HepG2 (cell line): ENCODE results near the gene RILPL1. TPM values are rescaled to one million over a fixed set of nuclear protein-coding genes. Genes with fewer than 3 reads are reported as not detected.

Experiments used
- ARID3A ChIP-seq: IDR thresholded peaks from 2 replicates; pipeline ENCODE4 v1.6.1; 2012; ENCODE audit warnings: low read depth, low read length, improper control_type of control experiment
- FOSL2 ChIP-seq: sonication (generic); formaldehyde crosslinking; IDR thresholded peaks from 2 replicates; pipeline ENCODE4 v1.4.0; 2020; ENCODE audit warnings: missing genetic modification reagents
- GLI4 ChIP-seq: sonication (generic); formaldehyde crosslinking; IDR thresholded peaks from 2 replicates; pipeline ENCODE4 v1.5.1; 2020; ENCODE audit warnings: missing genetic modification reagents, mild to moderate bottlenecking, moderate library complexity, borderline replicate concordance
- IKZF5 ChIP-seq: IDR thresholded peaks from 2 replicates; pipeline ENCODE4 v1.6.1; 2018; ENCODE audit warnings: missing genetic modification reagents, mild to moderate bottlenecking, missing compliant biosample characterization
- KLF16 ChIP-seq, 2 experiments: sonication (generic) in 1 of 2; formaldehyde crosslinking in 1 of 2; IDR thresholded peaks; 2 replicates each; pipeline versions ENCODE4 v1.6.1 to v1.8.0; 2016 to 2023; ENCODE audit warnings: missing genetic modification reagents in 2 of 2, missing compliant biosample characterization in 1 of 2
- MXD4 ChIP-seq: IDR thresholded peaks from 2 replicates; pipeline ENCODE4 v1.6.1; 2016; ENCODE audit warnings: mild to moderate bottlenecking, missing biosample characterization, missing genetic modification reagents
- MZF1 ChIP-seq: sonication (generic); formaldehyde crosslinking; IDR thresholded peaks from 2 replicates; pipeline ENCODE4 v1.8.1; 2023; ENCODE audit warnings: mild to moderate bottlenecking, missing genetic modification reagents, borderline replicate concordance
- NFKB2 ChIP-seq: sonication (generic); formaldehyde crosslinking; IDR thresholded peaks from 2 replicates; pipeline ENCODE4 v1.4.0; 2020; ENCODE audit warnings: missing genetic modification reagents, borderline replicate concordance
- NR0B2 ChIP-seq: sonication (generic); formaldehyde crosslinking; IDR thresholded peaks from 2 replicates; pipeline ENCODE4 v1.4.0; 2020; ENCODE audit warnings: mild to moderate bottlenecking, missing genetic modification reagents
- PRMT3 ChIP-seq: sonication (generic); formaldehyde crosslinking; IDR thresholded peaks from 2 replicates; pipeline ENCODE4 v1.8.1; 2022; ENCODE audit warnings: low read depth, mild to moderate bottlenecking, moderate library complexity, missing genetic modification reagents, borderline replicate concordance
- RARA ChIP-seq: IDR thresholded peaks from 2 replicates; pipeline ENCODE4 v1.6.1; 2016; ENCODE audit warnings: missing genetic modification reagents, missing compliant biosample characterization
- RBAK ChIP-seq: sonication (generic); formaldehyde crosslinking; IDR thresholded peaks from 2 replicates; pipeline ENCODE4 v1.5.1; 2020; ENCODE audit warnings: mild to moderate bottlenecking, missing genetic modification reagents
- RFXAP ChIP-seq: sonication (generic); formaldehyde crosslinking; IDR thresholded peaks from 2 replicates; pipeline ENCODE4 v1.4.0; 2020; ENCODE audit warnings: missing genetic modification reagents, borderline replicate concordance
- STAG1 ChIP-seq: sonication (generic); formaldehyde crosslinking; IDR thresholded peaks from 2 replicates; pipeline ENCODE4 v1.4.0; 2020; ENCODE audit warnings: missing genetic modification reagents
- THRA ChIP-seq: sonication (generic); formaldehyde crosslinking; IDR thresholded peaks from 2 replicates; pipeline ENCODE4 v1.4.0; 2020; ENCODE audit warnings: missing genetic modification reagents, borderline replicate concordance
- ZFP91 ChIP-seq: sonication (generic); formaldehyde crosslinking; IDR thresholded peaks from 2 replicates; pipeline ENCODE4 v1.9.0; 2022; ENCODE audit warnings: missing genetic modification reagents, mild to moderate bottlenecking, borderline replicate concordance
- ZGPAT ChIP-seq: IDR thresholded peaks from 2 replicates; pipeline ENCODE4 v1.6.1; 2016; ENCODE audit warnings: mild to moderate bottlenecking
- ZNF256 ChIP-seq: sonication (generic); formaldehyde crosslinking; conservative IDR thresholded peaks from 2 replicates; pipeline ENCODE4 v1.4.0; 2020; ENCODE audit warnings: missing genetic modification reagents
- ZNF33B ChIP-seq: sonication (generic); formaldehyde crosslinking; IDR thresholded peaks from 2 replicates; pipeline ENCODE4 v1.5.1; 2020; ENCODE audit warnings: mild to moderate bottlenecking, missing genetic modification reagents
- ZNF607 ChIP-seq: sonication (generic); formaldehyde crosslinking; IDR thresholded peaks from 2 replicates; pipeline ENCODE4 v1.5.1; 2020; ENCODE audit warnings: missing genetic modification reagents, mild to moderate bottlenecking, borderline replicate concordance
- ZNF672 ChIP-seq: sonication (generic); formaldehyde crosslinking; IDR thresholded peaks from 2 replicates; pipeline ENCODE4 v1.8.1; 2022; ENCODE audit warnings: missing genetic modification reagents
- polyA plus RNA-seq, 8 experiments: library from polyadenylated mRNA; depleted of rRNA in 3 of 8; stranded (reverse) in 7 of 8; unstranded in 1 of 8; fragments of >200 nt; fragmentation: Illumina TruSeq in 4 of 8; extraction: Trizol in 4 of 8; gene quantifications; 2 replicates each; pipeline versions ENCODE4 v1.2.1 to v1.2.3, GENCODE V29; 2011 to 2016; ENCODE audit warnings: low read depth in 4 of 8, missing spikeins in 1 of 8, mixed read lengths in 1 of 8; ENCODE audit not compliant: insufficient read depth in 1 of 8
- total RNA-seq, 5 experiments: library from RNA; depleted of rRNA; stranded (reverse); fragments of >200 nt; fragmentation: Illumina TruSeq; extraction: Trizol; gene quantifications; 2 replicates each; pipeline ENCODE4 v1.2.3, GENCODE V29; 2016; ENCODE audit warnings: low read depth in 1 of 5

RILPL1 gene
- total and polyA plus RNA-seq, 2 of the 13 experiments (the other 11 are each of a cell fraction or from before 2014, with no cell fraction given), result 5.8 to 28.4 TPM

GRCh38 chr12:123519141-123520001 lies 14.1 kb downstream of the RILPL1 start (continued):
- TF ChIP-seq KLF16 (CRISPR knock-in tag; IDR thresholded peaks at IDR 0.05), result no peak
- TF ChIP-seq FOSL2 (CRISPR knock-in tag), result peak; percentile 50
- 0 out of 2 replicates have a peak, but pooled peaks have one; percentile 39 for TF ChIP-seq IKZF5
- TF ChIP-seq THRA (CRISPR knock-in tag), result no peak
- TF ChIP-seq ZNF33B (CRISPR knock-in tag), result no peak
- no peak for TF ChIP-seq ARID3A
- 0 out of 2 replicates have a peak, but pooled peaks have one; percentile 78 for TF ChIP-seq GLI4 (CRISPR knock-in tag)
- TF ChIP-seq MZF1, result no peak
- TF ChIP-seq RBAK (CRISPR knock-in tag), result no peak
- no peak for TF ChIP-seq NR0B2 (CRISPR knock-in tag)
- peak; percentile 13; the same call in 1 of the 2 replicates for TF ChIP-seq ZFP91 (CRISPR knock-in tag)
- TF ChIP-seq ZGPAT (CRISPR knock-in tag), result peak; percentile 46
- 0 out of 2 replicates have a peak, but pooled peaks have one; percentile 24 for TF ChIP-seq RARA
- peak; percentile 67 for TF ChIP-seq ZNF607
- no peak for TF ChIP-seq NFKB2 (CRISPR knock-in tag)
- 0 out of 2 replicates have a peak, but pooled peaks have one; percentile 14 for TF ChIP-seq STAG1
- TF ChIP-seq PRMT3 (CRISPR knock-in tag), result no peak
- TF ChIP-seq MXD4 (CRISPR knock-in tag), result no peak
- no peak for TF ChIP-seq RFXAP (CRISPR knock-in tag)
- no peak for TF ChIP-seq ZNF256 (CRISPR knock-in tag)
- no peak for TF ChIP-seq ZNF672
